Ectodermal cell (in vitro differentiated cells): Measurements from ENCODE around the gene PTCD2.

Experiments
- H3K27ac ChIP-seq: 2 replicates; pipeline ENCODE4 v1.7.0; 2013; ENCODE audit warnings: mild to moderate bottlenecking, low read depth, low read length; ENCODE audit not compliant: insufficient read depth, poor library complexity, severe bottlenecking
- H3K27me3 ChIP-seq: 2 replicates; pipeline ENCODE4 v1.7.0; 2013; ENCODE audit warnings: mild to moderate bottlenecking, low read length; ENCODE audit not compliant: insufficient read depth, control insufficient read depth, poor library complexity, severe bottlenecking
- H3K36me3 ChIP-seq: one replicate; pipeline ENCODE4 v1.7.0; 2013; ENCODE audit warnings: low read length; ENCODE audit not compliant: control insufficient read depth, insufficient read depth
- H3K4me1 ChIP-seq: one replicate; pipeline ENCODE4 v1.7.0; 2013; ENCODE audit warnings: low read length; ENCODE audit not compliant: control insufficient read depth, insufficient read depth
- H3K4me3 ChIP-seq: 2 replicates; pipeline ENCODE4 v1.7.0; 2013; ENCODE audit warnings: low read depth, low read length, control low read depth; ENCODE audit not compliant: insufficient read depth
- H3K9me3 ChIP-seq: 2 replicates; pipeline ENCODE4 v1.7.0; 2013; ENCODE audit warnings: mild to moderate bottlenecking, low read length, moderate library complexity; ENCODE audit not compliant: control insufficient read depth
- WGBS, 2 experiments: methylation state at CpG; one replicate each; pipeline ENCODE4 v1.1.7; 2013; ENCODE audit warnings: missing lambda C conversion rate in 2 of 2; 5-methylcytosine and 5-hydroxymethylcytosine counted together

Gene PTCD2

GRCh38 chr5:72283358-72283757, 36.8 kb upstream of the PTCD2 start:
- WGBS, 2 experiments: 92 to 98% methylated on average over 2 of the region's 2 CpGs
- no peak overlapping the region for H3K4me3 ChIP-seq
- H3K27ac ChIP-seq: no peak overlapping the region
- peaks cover 1% of the 10 kb centered on the region for H3K36me3 ChIP-seq
- no peaks in the 10 kb centered on the region for H3K9me3 ChIP-seq
- no peaks in the 10 kb centered on the region for H3K27me3 ChIP-seq
- no peaks in the 10 kb centered on the region for H3K4me1 ChIP-seq

- Histone ChIP-seq H3K36me3 (peaks cover 6% of the 10 kb centered on the region), H3K27ac (no peak overlapping the region), H3K27me3 (no peaks in the 10 kb centered on the region), H3K9me3 (no peaks in the 10 kb centered on the region), H3K4me3 (no peak overlapping the region), H3K4me1 (no peaks in the 10 kb centered on the region)
- 92 to 93% methylated on average over 3 of the region's 3 CpGs for WGBS, 2 experiments
Measured at GRCh38 chr5:72284559-72285423, 35.4 kb upstream of the PTCD2 start.

- no peaks in the 10 kb centered on the region for H3K9me3 ChIP-seq
- H3K27me3 ChIP-seq: no peaks in the 10 kb centered on the region
- WGBS, 2 experiments: 91 to 95% methylated on average over 3 of the region's 3 CpGs
- no peaks in the 10 kb centered on the region for H3K4me1 ChIP-seq
- H3K36me3 ChIP-seq: peaks cover 6% of the 10 kb centered on the region
- no peak overlapping the region for H3K27ac ChIP-seq
- no peak overlapping the region for H3K4me3 ChIP-seq
Measured at GRCh38 chr5:72285424-72285821, 34.8 kb upstream of the PTCD2 start.

GRCh38 chr5:72286798-72287197, 33.4 kb upstream of the PTCD2 start:
- 90 to 95% methylated on average over 5 of the region's 5 CpGs for WGBS, 2 experiments
- no peaks in the 10 kb centered on the region for H3K4me1 ChIP-seq
- no peak overlapping the region for H3K4me3 ChIP-seq
- no peak overlapping the region for H3K27ac ChIP-seq
- H3K9me3 ChIP-seq: no peaks in the 10 kb centered on the region
- H3K36me3 ChIP-seq: peaks cover 6% of the 10 kb centered on the region
- no peaks in the 10 kb centered on the region for H3K27me3 ChIP-seq

- 95 to 99% methylated on average over 2 of the region's 2 CpGs for WGBS, 2 experiments
- Histone ChIP-seq H3K9me3 (no peaks in the 10 kb centered on the region), H3K36me3 (peaks cover 6% of the 10 kb centered on the region), H3K4me1 (no peaks in the 10 kb centered on the region), H3K4me3 (no peak overlapping the region), H3K27ac (no peak overlapping the region), H3K27me3 (no peaks in the 10 kb centered on the region)
Measured at GRCh38 chr5:72288924-72289323, 31.2 kb upstream of the PTCD2 start.

GRCh38 chr5:72290356-72291133, 29.6 kb upstream of the PTCD2 start:
- Histone ChIP-seq H3K27me3 (no peaks in the 10 kb centered on the region), H3K36me3 (peaks cover 6% of the 10 kb centered on the region), H3K27ac (no peak overlapping the region), H3K4me1 (no peaks in the 10 kb centered on the region), H3K9me3 (no peaks in the 10 kb centered on the region), H3K4me3 (no peak overlapping the region)
- WGBS, 2 experiments: 91 to 98% methylated on average over 5 of the region's 6 CpGs

GRCh38 chr5:72291601-72292000, 28.6 kb upstream of the PTCD2 start:
- no peaks in the 10 kb centered on the region for H3K4me1 ChIP-seq
- no peaks in the 10 kb centered on the region for H3K27me3 ChIP-seq
- H3K4me3 ChIP-seq: no peak overlapping the region
- 94 to 97% methylated on average over 3 of the region's 3 CpGs for WGBS, 2 experiments
- no peaks in the 10 kb centered on the region for H3K9me3 ChIP-seq
- H3K27ac ChIP-seq: no peak overlapping the region
- H3K36me3 ChIP-seq: peaks cover 6% of the 10 kb centered on the region

- H3K4me3 ChIP-seq: no peak overlapping the region
- H3K27me3 ChIP-seq: no peaks in the 10 kb centered on the region
- H3K4me1 ChIP-seq: no peaks in the 10 kb centered on the region
- H3K9me3 ChIP-seq: no peaks in the 10 kb centered on the region
- peaks cover 6% of the 10 kb centered on the region for H3K36me3 ChIP-seq
- WGBS, 2 experiments: 95 to 98% methylated on average over 1 of the region's 1 CpG
- H3K27ac ChIP-seq: no peak overlapping the region
Measured at GRCh38 chr5:72292411-72292810, 27.8 kb upstream of the PTCD2 start.

- WGBS, 2 experiments: 90 to 96% methylated on average over 3 of the region's 3 CpGs
- Histone ChIP-seq H3K36me3 (peaks cover 2% of the 10 kb centered on the region), H3K9me3 (no peaks in the 10 kb centered on the region), H3K4me3 (no peak overlapping the region), H3K27me3 (no peaks in the 10 kb centered on the region), H3K4me1 (no peaks in the 10 kb centered on the region), H3K27ac (no peak overlapping the region)
Measured at GRCh38 chr5:72293495-72294055, 26.6 kb upstream of the PTCD2 start.

- Histone ChIP-seq H3K4me3 (no peak overlapping the region), H3K27ac (no peak overlapping the region), H3K9me3 (no peaks in the 10 kb centered on the region), H3K27me3 (no peaks in the 10 kb centered on the region), H3K36me3 (no peaks in the 10 kb centered on the region), H3K4me1 (no peaks in the 10 kb centered on the region)
- 89 to 96% methylated on average over 2 of the region's 2 CpGs for WGBS, 2 experiments
Measured at GRCh38 chr5:72294473-72294872, 25.7 kb upstream of the PTCD2 start.
